Effector memory CD8-positive, alpha-beta T cell (primary cell): ENCODE measurements around the gene TNFRSF21.

Experiments used
- ATAC-seq: fragments of 150-1000 bp; cut with Tn5 transposase; replicated peaks from 2 replicates; pipeline ENCODE4 v1.10.0; 2021; ENCODE audit warnings: mild to moderate bottlenecking, moderate library complexity
- DNase-seq, 3 experiments: peaks; one replicate each; pipeline ENCODE4 v3.0.0; 2021
- H3K27ac Mint-ChIP-seq, 2 donors: one replicate each; pipeline ENCODE4 v1.8.0; 2022; ENCODE audit warnings: mild to moderate bottlenecking in 2 of 2, mixed read lengths in 2 of 2, moderate library complexity in 2 of 2
- H3K27me3 Mint-ChIP-seq, 2 donors: one replicate each; pipeline ENCODE4 v1.8.0; 2022; ENCODE audit warnings: mixed read lengths in 2 of 2
- H3K36me3 Mint-ChIP-seq: one replicate; pipeline ENCODE4 v1.8.0; 2022; ENCODE audit warnings: mild to moderate bottlenecking, moderate library complexity, mixed read lengths; ENCODE audit not compliant: insufficient read depth
- H3K4me1 Mint-ChIP-seq, 2 donors: one replicate each; pipeline ENCODE4 v1.8.0; 2022; ENCODE audit warnings: low read depth in 2 of 2, mixed read lengths in 2 of 2
- H3K4me3 Mint-ChIP-seq, 2 donors: one replicate each; pipeline ENCODE4 v1.8.0; 2022; ENCODE audit warnings: mild to moderate bottlenecking in 2 of 2, mixed read lengths in 2 of 2, moderate library complexity in 2 of 2
- H3K9me3 Mint-ChIP-seq, 2 donors: one replicate each; pipeline ENCODE4 v1.8.0; 2022; ENCODE audit warnings: mixed read lengths in 2 of 2
- total RNA-seq, 9 experiments: gene quantifications; one replicate each; lab custom pipeline; 2026; lab: John Stamatoyannopoulos, UW

TNFRSF21 gene, protein sequence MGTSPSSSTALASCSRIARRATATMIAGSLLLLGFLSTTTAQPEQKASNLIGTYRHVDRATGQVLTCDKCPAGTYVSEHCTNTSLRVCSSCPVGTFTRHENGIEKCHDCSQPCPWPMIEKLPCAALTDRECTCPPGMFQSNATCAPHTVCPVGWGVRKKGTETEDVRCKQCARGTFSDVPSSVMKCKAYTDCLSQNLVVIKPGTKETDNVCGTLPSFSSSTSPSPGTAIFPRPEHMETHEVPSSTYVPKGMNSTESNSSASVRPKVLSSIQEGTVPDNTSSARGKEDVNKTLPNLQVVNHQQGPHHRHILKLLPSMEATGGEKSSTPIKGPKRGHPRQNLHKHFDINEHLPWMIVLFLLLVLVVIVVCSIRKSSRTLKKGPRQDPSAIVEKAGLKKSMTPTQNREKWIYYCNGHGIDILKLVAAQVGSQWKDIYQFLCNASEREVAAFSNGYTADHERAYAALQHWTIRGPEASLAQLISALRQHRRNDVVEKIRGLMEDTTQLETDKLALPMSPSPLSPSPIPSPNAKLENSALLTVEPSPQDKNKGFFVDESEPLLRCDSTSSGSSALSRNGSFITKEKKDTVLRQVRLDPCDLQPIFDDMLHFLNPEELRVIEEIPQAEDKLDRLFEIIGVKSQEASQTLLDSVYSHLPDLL
- 0 to 2.8 (median 1.4) reads per million in 9 experiments for total RNA-seq

DNA sequence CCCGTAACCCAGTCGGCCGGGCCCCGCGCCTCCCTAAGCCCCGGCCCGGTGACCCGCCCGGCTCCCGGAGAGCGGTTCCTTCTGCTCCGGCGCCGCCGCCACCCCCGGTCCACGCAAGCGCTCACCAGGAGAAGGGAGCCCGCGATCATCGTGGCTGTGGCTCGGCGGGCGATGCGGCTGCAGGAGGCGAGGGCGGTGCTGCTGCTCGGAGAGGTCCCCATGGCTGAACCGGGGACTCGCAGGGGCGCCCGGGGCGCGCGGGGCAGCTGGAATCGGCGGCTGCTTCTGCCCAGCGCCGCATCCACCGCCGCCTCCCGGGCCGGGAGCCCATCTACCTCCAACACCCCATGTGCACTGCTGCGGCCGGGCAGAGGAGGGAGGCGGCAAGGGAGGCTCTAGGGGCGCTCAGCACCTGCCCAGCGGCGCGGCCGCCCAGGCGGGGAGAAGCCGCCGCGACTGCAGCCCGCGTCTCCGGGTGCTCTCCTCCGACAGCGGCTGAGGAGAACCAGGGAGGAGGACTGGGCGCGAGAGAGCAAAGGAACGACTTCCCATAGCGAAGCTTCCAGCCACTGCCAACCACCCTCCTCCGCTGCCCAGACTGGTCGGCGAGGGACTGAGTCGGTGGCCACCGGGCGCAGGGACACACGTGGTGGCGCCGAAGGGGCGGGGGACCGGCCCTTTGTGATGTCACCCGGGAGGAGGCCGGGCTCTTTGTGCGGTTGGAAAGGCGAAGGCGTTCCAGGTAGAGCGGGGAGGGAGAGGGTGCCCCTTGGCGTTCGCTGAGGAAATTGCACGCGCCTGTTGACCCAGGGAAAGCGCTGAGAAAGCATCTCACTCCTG, at the start of gene TNFRSF21:
Gene TNFRSF21 (minus strand): TSS at position 615 of the 840 bp plus-strand sequence. CDS start 394 bp downstream, at position 221.
- peaks cover 1 to 8% of the 10 kb centered on the region in 2 donors for H3K4me1 Mint-ChIP-seq
- no peak within 1 kb of the TSS for H3K27ac Mint-ChIP-seq
- H3K9me3 Mint-ChIP-seq: no peaks in the 10 kb centered on the region
- DNase-seq (peak; percentile 18 to 32 (median 26)), ATAC-seq (peak; percentile 87)
- H3K36me3 Mint-ChIP-seq: no peaks in the 10 kb centered on the region
- peak within 1 kb of the TSS; percentile 60 to 66 for H3K4me3 Mint-ChIP-seq
- H3K27me3 Mint-ChIP-seq: peaks cover 54 to 86% of the 10 kb centered on the region in 2 donors

DNA sequence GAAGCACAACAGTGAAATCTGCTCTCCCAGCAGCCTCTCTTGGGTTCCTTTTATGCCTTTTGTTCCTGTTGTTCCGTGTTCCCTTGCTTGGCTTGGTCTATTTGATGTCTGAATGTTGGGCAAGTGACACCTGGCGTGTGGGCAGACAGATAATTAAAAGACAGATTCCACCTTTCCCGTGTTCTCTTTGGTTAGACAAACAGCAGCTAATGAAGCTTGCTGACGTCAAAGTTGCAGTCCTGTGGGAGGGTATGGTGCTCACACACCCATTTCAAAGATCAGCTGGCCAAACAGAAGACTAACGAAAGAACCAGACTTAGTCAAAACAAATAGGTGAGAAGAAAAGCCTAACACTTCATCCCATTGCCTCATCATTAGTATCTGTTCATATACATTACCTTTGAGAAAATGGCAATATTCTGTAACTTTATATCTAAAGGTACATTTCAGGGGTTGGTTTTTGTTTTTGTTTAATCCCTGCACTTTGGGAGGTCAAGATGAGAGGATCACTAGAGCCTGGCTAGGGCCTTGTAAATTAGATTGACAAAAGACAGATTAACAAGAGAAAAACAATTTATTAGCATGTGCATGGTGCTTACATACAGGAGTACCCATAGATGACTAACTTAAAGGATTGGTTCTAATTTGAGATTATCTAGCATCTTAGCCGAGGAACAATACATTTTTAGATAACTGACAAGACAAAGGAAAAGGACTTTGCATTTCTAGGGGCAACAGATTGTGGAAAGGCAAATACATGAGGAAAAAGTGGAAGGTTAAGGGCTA, 48.9 kb upstream of the TNFRSF21 start:
- Mint-ChIP-seq H3K27me3 (peaks cover 14 to 50% of the 10 kb centered on the region in 2 donors), H3K4me1 (no peaks in the 10 kb centered on the region), H3K27ac (no peak overlapping the region), H3K36me3 (no peaks in the 10 kb centered on the region), H3K4me3 (no peak overlapping the region), H3K9me3 (no peaks in the 10 kb centered on the region)
- no peak for ATAC-seq
- no peak for DNase-seq

DNA sequence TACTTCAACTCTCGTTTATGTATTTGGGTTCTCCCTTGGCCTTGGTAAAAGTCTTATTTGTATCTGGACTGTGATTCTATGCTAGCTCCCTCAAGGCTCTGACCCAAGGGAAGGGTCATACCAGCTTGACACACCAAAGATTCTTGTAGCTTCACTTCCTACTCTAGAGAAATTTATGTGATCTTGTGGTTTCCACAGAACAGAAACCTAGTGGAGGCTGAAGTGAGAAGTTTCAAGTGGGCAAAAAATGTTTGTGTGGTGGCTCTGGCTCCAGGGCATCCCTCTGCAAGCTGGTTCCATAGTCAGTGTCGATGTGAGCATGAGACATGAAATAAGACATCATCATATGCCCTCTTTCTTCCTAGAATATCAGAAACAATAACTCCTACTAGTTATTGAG, 48.1 kb upstream of the TNFRSF21 start:
- no peak for ATAC-seq
- Mint-ChIP-seq H3K27me3 (peaks cover 16 to 43% of the 10 kb centered on the region in 2 donors), H3K27ac (no peak overlapping the region), H3K36me3 (no peaks in the 10 kb centered on the region), H3K4me3 (no peak overlapping the region), H3K9me3 (no peaks in the 10 kb centered on the region), H3K4me1 (no peaks in the 10 kb centered on the region)
- no peak for DNase-seq

DNA sequence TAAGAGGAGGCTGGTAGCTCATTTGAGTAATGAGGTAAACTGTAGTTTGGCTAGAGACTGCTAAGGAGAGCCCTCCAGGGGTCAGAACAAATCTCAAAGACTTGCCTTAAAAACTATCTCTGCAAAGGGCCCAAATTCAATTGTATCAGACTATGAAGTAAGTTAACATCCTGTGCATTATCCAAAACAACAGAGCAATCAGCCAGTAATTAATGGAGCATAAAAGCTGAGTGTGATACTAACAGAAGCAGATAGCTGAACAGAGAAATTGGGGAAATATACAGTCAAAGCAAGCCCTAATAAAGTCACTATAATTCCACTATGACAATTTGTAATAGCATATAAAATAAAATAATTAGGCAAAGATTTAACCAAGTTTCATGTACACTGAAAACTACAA, 45.8 kb upstream of the TNFRSF21 start:
- Mint-ChIP-seq H3K27me3 (peaks cover 27 to 32% of the 10 kb centered on the region in 2 donors), H3K4me1 (no peaks in the 10 kb centered on the region), H3K4me3 (no peak overlapping the region), H3K27ac (no peak overlapping the region), H3K9me3 (no peaks in the 10 kb centered on the region), H3K36me3 (no peaks in the 10 kb centered on the region)
- DNase-seq: no peak
- ATAC-seq: no peak

DNA sequence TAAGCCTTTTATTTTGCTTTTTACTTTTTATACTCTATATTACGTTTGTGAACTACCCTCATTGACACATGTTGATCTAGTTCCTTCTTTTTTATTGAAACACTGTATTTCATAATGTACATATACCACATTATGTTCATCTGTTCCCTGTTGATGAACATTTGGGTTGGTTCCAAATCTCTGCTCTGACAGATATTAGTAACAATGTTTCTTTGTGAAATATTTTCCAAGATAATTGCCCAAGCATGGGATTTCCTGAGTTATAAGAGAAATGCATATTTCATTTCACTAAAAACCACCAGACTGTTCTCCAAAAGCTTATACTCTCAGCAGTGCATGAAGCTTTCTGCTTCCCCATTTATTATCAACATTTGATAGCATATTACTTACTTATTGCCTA, 44.2 kb upstream of the TNFRSF21 start:
- ATAC-seq (no peak), DNase-seq (no peak)
- Mint-ChIP-seq H3K27me3 (peaks cover 21 to 22% of the 10 kb centered on the region in 2 donors), H3K27ac (no peak overlapping the region), H3K4me3 (no peak overlapping the region), H3K36me3 (no peaks in the 10 kb centered on the region), H3K4me1 (no peaks in the 10 kb centered on the region), H3K9me3 (no peaks in the 10 kb centered on the region)

DNA sequence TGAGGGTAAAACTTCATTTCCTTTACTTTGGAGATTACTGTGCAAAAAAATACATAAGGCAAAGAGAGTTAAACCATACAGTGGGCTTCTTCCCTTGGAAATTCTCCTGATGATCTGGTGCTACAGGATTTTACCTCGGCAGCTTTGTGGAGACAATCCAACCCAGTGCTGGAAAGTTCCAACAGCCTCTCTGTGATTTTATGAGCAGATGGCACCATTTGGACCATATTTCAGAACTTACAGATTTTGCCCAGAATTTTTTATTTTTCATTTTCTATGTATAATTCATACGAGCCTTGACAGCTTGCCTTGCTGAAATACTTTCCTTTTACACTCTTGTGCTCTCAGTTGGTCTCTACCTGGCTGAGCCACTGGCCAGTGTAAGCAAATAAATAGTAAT, 43.3 kb upstream of the TNFRSF21 start:
- DNase-seq (no peak), ATAC-seq (no peak)
- Mint-ChIP-seq H3K27ac (no peak overlapping the region), H3K36me3 (no peaks in the 10 kb centered on the region), H3K4me3 (no peak overlapping the region), H3K27me3 (peaks cover 12 to 13% of the 10 kb centered on the region in 2 donors), H3K4me1 (no peaks in the 10 kb centered on the region), H3K9me3 (no peaks in the 10 kb centered on the region)

DNA sequence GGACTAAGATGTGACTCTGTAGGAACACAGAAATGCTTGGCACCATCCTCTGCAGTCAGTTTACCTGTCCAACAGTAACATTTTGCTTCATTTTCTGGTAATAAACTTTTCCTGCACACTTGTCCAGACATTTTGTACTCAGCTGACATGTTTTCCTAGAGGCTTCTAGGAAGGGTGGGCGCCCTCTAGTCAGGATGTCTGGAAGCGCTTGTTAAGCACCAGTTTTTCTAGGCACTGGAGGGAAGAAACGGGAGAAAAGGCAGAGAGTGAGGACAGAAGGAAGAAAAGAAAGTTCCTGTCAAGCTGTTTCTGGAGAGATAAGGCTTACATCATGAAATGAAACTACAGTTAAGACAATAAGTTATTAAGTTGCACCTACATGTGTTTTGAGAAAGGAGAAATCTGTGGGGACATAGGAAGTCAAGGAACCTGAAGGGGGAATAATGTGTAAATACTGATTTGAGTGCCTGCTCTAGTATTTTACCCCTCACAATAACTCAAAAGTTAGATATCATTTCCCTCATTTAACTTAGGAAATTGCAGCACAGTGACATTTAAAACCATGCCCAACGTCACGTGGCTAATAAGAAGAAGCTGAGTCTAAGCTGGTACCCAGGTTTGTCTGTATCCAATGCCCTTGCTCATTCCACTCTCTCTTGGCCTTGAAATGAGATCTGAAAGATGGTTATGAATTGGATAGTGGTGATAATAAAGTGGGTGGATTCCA, 42.7 kb upstream of the TNFRSF21 start:
- ATAC-seq (no peak), DNase-seq (no peak)
- H3K4me1 Mint-ChIP-seq: no peaks in the 10 kb centered on the region
- peaks cover 12 to 13% of the 10 kb centered on the region in 2 donors for H3K27me3 Mint-ChIP-seq
- no peaks in the 10 kb centered on the region for H3K36me3 Mint-ChIP-seq
- no peaks in the 10 kb centered on the region for H3K9me3 Mint-ChIP-seq
- H3K27ac Mint-ChIP-seq: no peak overlapping the region
- no peak overlapping the region for H3K4me3 Mint-ChIP-seq

DNA sequence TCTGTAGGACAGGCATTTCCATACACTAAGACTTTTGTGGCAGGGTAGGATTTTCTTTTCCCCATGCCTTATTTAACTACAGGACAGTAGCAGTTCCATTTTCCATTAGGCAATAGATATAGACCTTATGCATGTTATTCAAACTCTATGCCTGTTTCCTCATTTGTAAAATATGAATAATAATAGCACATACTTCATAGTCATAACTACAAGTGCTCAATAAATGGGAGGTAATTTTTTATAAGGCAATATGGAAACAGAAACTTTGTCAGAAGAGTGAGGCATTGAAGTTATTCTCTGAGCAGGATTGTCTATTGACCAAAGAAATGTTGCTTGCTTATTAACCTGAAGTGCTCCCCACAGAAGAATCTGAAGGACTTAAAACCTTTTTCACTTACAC, 41.9 kb upstream of the TNFRSF21 start:
- Mint-ChIP-seq H3K9me3 (no peaks in the 10 kb centered on the region), H3K27me3 (peaks cover 12 to 20% of the 10 kb centered on the region in 2 donors), H3K4me3 (no peak overlapping the region), H3K27ac (no peak overlapping the region), H3K36me3 (no peaks in the 10 kb centered on the region), H3K4me1 (no peaks in the 10 kb centered on the region)
- ATAC-seq (no peak), DNase-seq (no peak)

DNA sequence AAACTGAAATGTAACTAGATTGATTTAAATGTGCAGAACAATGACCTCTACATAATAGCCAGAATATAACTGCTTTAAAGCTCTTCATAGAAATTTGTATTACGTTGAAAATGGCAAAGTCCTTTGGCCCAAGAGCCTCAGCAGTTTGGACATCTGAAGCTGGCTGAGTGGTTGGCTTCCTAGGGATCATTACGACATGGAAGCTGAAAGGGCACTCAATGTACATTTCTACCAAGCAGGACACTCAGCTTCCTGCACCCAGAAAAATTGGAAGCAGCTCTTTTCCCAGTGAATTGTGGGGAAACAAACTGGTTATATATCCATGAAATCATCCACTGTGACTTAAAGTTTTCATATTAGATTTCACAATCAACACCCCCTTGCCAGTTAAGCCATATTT, 40.2 kb upstream of the TNFRSF21 start:
- no peak for DNase-seq
- peaks cover 9 to 25% of the 10 kb centered on the region in 2 donors for H3K27me3 Mint-ChIP-seq
- H3K4me3 Mint-ChIP-seq: no peak overlapping the region
- no peaks in the 10 kb centered on the region for H3K4me1 Mint-ChIP-seq
- no peaks in the 10 kb centered on the region for H3K36me3 Mint-ChIP-seq
- no peak for ATAC-seq
- no peaks in the 10 kb centered on the region for H3K9me3 Mint-ChIP-seq
- no peak overlapping the region for H3K27ac Mint-ChIP-seq

DNA sequence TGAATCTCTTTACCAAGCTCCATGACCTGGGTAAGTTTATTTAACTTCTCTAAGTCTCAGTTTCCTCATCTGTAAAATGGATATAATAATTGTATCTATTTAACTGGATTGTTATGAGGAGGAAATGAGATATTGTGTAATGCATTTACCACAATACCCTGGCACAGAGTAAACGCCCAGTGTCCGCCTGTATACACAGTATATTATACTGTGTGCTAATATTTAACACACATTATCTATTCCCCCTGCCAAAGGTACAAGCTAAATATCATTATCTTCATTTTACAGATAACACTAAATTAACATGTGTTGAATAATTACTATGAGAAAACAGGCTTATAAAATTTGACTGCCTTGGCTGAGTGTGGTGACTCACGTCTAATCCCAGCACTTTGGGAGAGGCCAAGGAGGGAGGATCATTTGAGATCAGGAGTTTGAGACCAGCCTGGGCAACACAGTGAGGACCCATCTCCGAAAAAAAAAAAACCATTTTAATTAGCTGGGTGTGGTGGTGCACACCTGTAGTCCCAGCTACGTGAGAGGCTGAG, 38.7 kb upstream of the TNFRSF21 start:
- no peak for ATAC-seq

DNA sequence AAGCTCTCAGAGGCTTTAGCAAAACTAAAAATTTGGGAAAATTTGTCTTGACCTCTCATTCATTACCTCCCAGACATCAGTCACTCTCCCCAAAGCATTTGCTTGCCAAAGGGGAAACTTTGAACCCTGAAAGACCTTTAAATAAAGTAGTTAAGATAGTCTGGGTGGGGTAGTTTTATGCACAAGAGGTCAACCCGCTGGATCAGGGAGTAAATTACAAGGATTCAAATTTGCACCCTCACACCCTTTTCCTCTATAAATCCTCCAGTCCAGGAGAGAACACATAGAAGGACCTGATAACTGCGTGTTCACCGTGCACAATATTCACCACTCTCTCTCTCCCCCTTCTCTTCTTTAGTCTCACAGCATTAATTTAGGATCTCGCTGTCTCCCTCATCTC, 36.1 kb upstream of the TNFRSF21 start:
- peaks cover 12 to 20% of the 10 kb centered on the region in 2 donors for H3K27me3 Mint-ChIP-seq
- ATAC-seq: no peak
- no peaks in the 10 kb centered on the region for H3K36me3 Mint-ChIP-seq

More for the DNA sequence above, 38.7 kb upstream of the TNFRSF21 start:
- H3K27me3 Mint-ChIP-seq: peaks cover 8 to 25% of the 10 kb centered on the region in 2 donors
- no peak overlapping the region for H3K4me3 Mint-ChIP-seq
- no peaks in the 10 kb centered on the region for H3K4me1 Mint-ChIP-seq
- no peak overlapping the region for H3K27ac Mint-ChIP-seq
- no peak for DNase-seq
- H3K9me3 Mint-ChIP-seq: no peaks in the 10 kb centered on the region
- no peaks in the 10 kb centered on the region for H3K36me3 Mint-ChIP-seq

DNA sequence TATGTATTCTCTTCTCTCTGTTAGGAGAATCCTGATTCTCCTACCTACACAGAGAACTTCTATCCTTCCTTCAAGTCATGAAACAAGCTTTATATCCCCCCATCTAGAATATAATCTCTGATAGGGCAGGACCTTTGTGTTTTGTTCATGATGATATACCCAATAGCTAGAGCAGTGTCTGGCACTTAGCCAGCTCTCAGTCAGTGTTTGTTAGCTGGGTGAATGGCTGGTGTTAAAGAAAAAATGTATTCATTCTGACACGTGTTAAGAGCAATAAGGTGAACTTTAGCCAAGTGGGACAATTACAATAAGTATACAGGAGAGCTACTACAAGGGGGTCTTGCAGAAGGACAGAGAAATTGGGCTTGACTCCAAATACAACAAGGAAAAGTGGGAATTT, 34.3 kb upstream of the TNFRSF21 start:
- no peak for DNase-seq
- Mint-ChIP-seq H3K4me3 (no peak overlapping the region), H3K36me3 (no peaks in the 10 kb centered on the region), H3K27me3 (peaks cover 20 to 23% of the 10 kb centered on the region in 2 donors), H3K27ac (no peak overlapping the region), H3K9me3 (no peaks in the 10 kb centered on the region), H3K4me1 (no peaks in the 10 kb centered on the region)
- ATAC-seq: no peak

More for the DNA sequence above, 36.1 kb upstream of the TNFRSF21 start:
- no peak overlapping the region for H3K27ac Mint-ChIP-seq
- H3K9me3 Mint-ChIP-seq: no peaks in the 10 kb centered on the region
- no peaks in the 10 kb centered on the region for H3K4me1 Mint-ChIP-seq
- DNase-seq: no peak
- no peak overlapping the region for H3K4me3 Mint-ChIP-seq
